OCI-LY1 (cell line): ENCODE measurements around the gene CRX.
"Not testable (repeated sequence)": the region's sequence is repeated elsewhere in the genome, so short reads cannot be mapped to it uniquely, and the experiment has no call there.

ENCODE experiments used
- H2AFZ ChIP-seq: fragments of 200-600 bp; sonication (generic), shearing (Covaris generic); 2 replicates; pipeline ENCODE4 v1.6.0; 2014; ENCODE audit warnings: antibody characterized with exemption, mild to moderate bottlenecking, low read length
- H3F3A ChIP-seq: fragments of 200-600 bp; sonication (generic), shearing (Covaris generic); 2 replicates; pipeline ENCODE4 v1.6.0; 2014; ENCODE audit warnings: mild to moderate bottlenecking, antibody characterized with exemption, low read length, moderate library complexity; ENCODE audit not compliant: insufficient read depth
- H3K27ac ChIP-seq: fragments of 200-600 bp; sonication (generic); 2 replicates; pipeline ENCODE4 v1.5.1; 2014; ENCODE audit warnings: low read length, mixed run types, mild to moderate bottlenecking, low read depth; ENCODE audit not compliant: poor library complexity, severe bottlenecking
- H3K27me3 ChIP-seq: fragments of 200-600 bp; sonication (generic); 2 replicates; pipeline ENCODE4 v1.6.0; 2014; ENCODE audit warnings: antibody characterized with exemption, mild to moderate bottlenecking, low read length, moderate library complexity; ENCODE audit not compliant: insufficient read depth
- H3K36me3 ChIP-seq: fragments of 200-600 bp; sonication (generic); 2 replicates; pipeline ENCODE4 v1.6.1; 2014; ENCODE audit warnings: mild to moderate bottlenecking, antibody characterized with exemption, low read length, moderate library complexity, mixed read lengths; ENCODE audit not compliant: insufficient read depth
- H3K4me1 ChIP-seq: fragments of 200-600 bp; sonication (generic); 2 replicates; pipeline ENCODE4 v1.5.1; 2014; ENCODE audit warnings: mild to moderate bottlenecking, low read length, moderate library complexity; ENCODE audit not compliant: insufficient read depth, severe bottlenecking
- H3K4me2 ChIP-seq: fragments of 200-600 bp; sonication (generic), shearing (Covaris generic); 2 replicates; pipeline ENCODE4 v1.6.1; 2014; ENCODE audit warnings: low read length
- H3K4me3 ChIP-seq: fragments of 200-600 bp; sonication (generic); 2 replicates; pipeline ENCODE4 v1.5.1; 2014; ENCODE audit warnings: low read length, low read depth, mild to moderate bottlenecking, mixed read lengths; ENCODE audit not compliant: poor library complexity, severe bottlenecking
- H3K79me2 ChIP-seq: fragments of 200-600 bp; shearing (Covaris generic); 2 replicates; pipeline ENCODE4 v1.6.1; 2016; ENCODE audit warnings: mixed run types, low read length, mixed read lengths; ENCODE audit not compliant: insufficient read depth
- H3K9ac ChIP-seq: fragments of 200-600 bp; sonication (generic), shearing (Covaris generic); 2 replicates; pipeline ENCODE4 v1.6.1; 2014; ENCODE audit warnings: mild to moderate bottlenecking, low read length, mixed read lengths
- H3K9me2 ChIP-seq: fragments of 200-600 bp; sonication (generic), shearing (Covaris generic); 2 replicates; pipeline ENCODE4 v1.6.1; 2014; ENCODE audit warnings: low read depth, mild to moderate bottlenecking, low read length, mixed read lengths
- H3K9me3 ChIP-seq: fragments of 200-600 bp; shearing (Covaris generic); 2 replicates; pipeline ENCODE4 v1.6.1; 2014; ENCODE audit warnings: low read length, mixed read lengths
- H4K20me1 ChIP-seq: fragments of 200-600 bp; sonication (generic), shearing (Covaris generic); 2 replicates; pipeline ENCODE4 v1.6.0; 2016; ENCODE audit warnings: mild to moderate bottlenecking, low read length; ENCODE audit not compliant: insufficient read depth
- CTCF ChIP-seq: fragments of 200-600 bp; sonication (generic), shearing (Covaris generic); IDR thresholded peaks from 2 replicates; pipeline ENCODE4 v1.5.1; 2017; ENCODE audit warnings: mild to moderate bottlenecking, antibody characterized with exemption, low read length, moderate library complexity, mixed read lengths
- EZH2 ChIP-seq: fragments of 200-600 bp; sonication (generic), shearing (Covaris generic); IDR thresholded peaks from 2 replicates; pipeline ENCODE4 v1.8.0; 2017; ENCODE audit warnings: borderline replicate concordance, mixed run types, mild to moderate bottlenecking, antibody characterized with exemption, low read length, moderate library complexity, mixed read lengths

Gene CRX

GRCh38 chr19:47781590-47782262 lies 40.0 kb upstream of the CRX start:
- peaks cover 25% of the 10 kb centered on the region for H3K36me3 ChIP-seq
- H3K4me1 ChIP-seq = peaks cover 12% of the 10 kb centered on the region
- no peak overlapping the region for H3K27ac ChIP-seq
- H3K9ac ChIP-seq = no peak overlapping the region
- no peaks in the 10 kb centered on the region for H3F3A ChIP-seq
- H4K20me1 ChIP-seq = no peaks in the 10 kb centered on the region
- no peaks in the 10 kb centered on the region for H3K27me3 ChIP-seq
- no peaks in the 10 kb centered on the region for H3K79me2 ChIP-seq
- H3K9me3 ChIP-seq = no peaks in the 10 kb centered on the region
- no peaks in the 10 kb centered on the region for H3K9me2 ChIP-seq
- no peak for TF ChIP-seq EZH2
- TF ChIP-seq CTCF = no peak
- H3K4me2 ChIP-seq = no peak overlapping the region
- H2AFZ ChIP-seq = no peak overlapping the region
- no peak overlapping the region for H3K4me3 ChIP-seq

GRCh38 chr19:47786566-47786965 lies 35.2 kb upstream of the CRX start:
- Histone ChIP-seq H2AFZ (no peak overlapping the region), H3K9me2 (no peaks in the 10 kb centered on the region), H3K4me1 (no peaks in the 10 kb centered on the region), H3K27ac (no peak overlapping the region), H3K27me3 (no peaks in the 10 kb centered on the region), H3K79me2 (no peaks in the 10 kb centered on the region), H3K4me2 (no peak overlapping the region), H3K4me3 (no peak overlapping the region), H3F3A (no peaks in the 10 kb centered on the region), H3K36me3 (peaks cover 17% of the 10 kb centered on the region), H3K9ac (no peak overlapping the region), H4K20me1 (no peaks in the 10 kb centered on the region), H3K9me3 (no peaks in the 10 kb centered on the region)
- TF ChIP-seq CTCF (no peak), EZH2 (no peak)

GRCh38 chr19:47787307-47787706 lies 34.4 kb upstream of the CRX start:
- H3K27me3 ChIP-seq, H3K9me2 ChIP-seq, H3K4me2 ChIP-seq, H3K27ac ChIP-seq, H3K9ac ChIP-seq, H3K4me1 ChIP-seq, H3F3A ChIP-seq, H4K20me1 ChIP-seq, H3K79me2 ChIP-seq, H3K4me3 ChIP-seq, H2AFZ ChIP-seq, H3K9me3 ChIP-seq: not testable (repeated sequence)
- H3K36me3 ChIP-seq = peaks cover 11% of the 10 kb centered on the region

GRCh38 chr19:47789811-47790210 lies 31.9 kb upstream of the CRX start:
- H2AFZ ChIP-seq, H3K4me2 ChIP-seq, H3F3A ChIP-seq, H3K4me1 ChIP-seq, H3K4me3 ChIP-seq, H3K79me2 ChIP-seq, H3K9me2 ChIP-seq, H3K9me3 ChIP-seq, H4K20me1 ChIP-seq, H3K9ac ChIP-seq, H3K27me3 ChIP-seq, H3K27ac ChIP-seq: not testable (repeated sequence)
- peaks cover 11% of the 10 kb centered on the region for H3K36me3 ChIP-seq
